GM19455 (cell line): Measurements from ENCODE around the gene KASH5.

ENCODE experiments used
- ATAC-seq: cut with Tn5 transposase; IDR thresholded peaks from one replicate; pipeline ENCODE4 v1.9.1; 2021; ENCODE audit not compliant: unreplicated experiment

Gene KASH5, protein sequence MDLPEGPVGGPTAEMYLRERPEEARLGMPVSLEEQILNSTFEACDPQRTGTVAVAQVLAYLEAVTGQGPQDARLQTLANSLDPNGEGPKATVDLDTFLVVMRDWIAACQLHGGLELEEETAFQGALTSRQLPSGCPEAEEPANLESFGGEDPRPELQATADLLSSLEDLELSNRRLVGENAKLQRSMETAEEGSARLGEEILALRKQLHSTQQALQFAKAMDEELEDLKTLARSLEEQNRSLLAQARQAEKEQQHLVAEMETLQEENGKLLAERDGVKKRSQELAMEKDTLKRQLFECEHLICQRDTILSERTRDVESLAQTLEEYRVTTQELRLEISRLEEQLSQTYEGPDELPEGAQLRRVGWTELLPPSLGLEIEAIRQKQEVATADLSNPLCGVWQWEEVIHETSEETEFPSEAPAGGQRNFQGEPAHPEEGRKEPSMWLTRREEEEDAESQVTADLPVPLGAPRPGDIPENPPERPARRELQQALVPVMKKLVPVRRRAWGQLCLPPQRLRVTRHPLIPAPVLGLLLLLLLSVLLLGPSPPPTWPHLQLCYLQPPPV

DNA sequence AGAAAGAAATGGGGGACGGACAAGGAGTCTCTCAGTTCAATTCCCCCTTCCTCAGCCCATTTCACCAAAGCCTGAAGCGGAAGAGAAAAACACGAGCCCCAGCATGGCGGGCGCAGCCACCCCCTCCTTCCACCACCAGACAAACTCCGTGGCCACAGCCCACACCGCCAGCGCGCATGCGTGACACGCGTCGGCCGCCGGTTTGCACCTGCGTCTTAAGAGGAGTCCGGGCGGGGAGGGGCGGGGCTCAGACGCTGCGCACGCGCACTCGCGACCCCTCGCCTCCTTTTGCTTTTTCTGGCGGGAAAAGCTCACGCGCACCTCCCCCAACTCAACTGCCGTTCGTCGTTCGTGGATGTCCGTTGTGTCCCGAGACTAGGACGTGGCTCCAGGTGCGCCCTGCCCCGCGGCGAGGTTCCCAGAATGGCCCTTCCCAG lies at the start of gene KASH5:
TSS of gene KASH5 (plus strand) at position 314 of the 437 bp plus-strand sequence. CDS start 2,635 bp downstream, outside the sequence.
- no peak for ATAC-seq

DNA sequence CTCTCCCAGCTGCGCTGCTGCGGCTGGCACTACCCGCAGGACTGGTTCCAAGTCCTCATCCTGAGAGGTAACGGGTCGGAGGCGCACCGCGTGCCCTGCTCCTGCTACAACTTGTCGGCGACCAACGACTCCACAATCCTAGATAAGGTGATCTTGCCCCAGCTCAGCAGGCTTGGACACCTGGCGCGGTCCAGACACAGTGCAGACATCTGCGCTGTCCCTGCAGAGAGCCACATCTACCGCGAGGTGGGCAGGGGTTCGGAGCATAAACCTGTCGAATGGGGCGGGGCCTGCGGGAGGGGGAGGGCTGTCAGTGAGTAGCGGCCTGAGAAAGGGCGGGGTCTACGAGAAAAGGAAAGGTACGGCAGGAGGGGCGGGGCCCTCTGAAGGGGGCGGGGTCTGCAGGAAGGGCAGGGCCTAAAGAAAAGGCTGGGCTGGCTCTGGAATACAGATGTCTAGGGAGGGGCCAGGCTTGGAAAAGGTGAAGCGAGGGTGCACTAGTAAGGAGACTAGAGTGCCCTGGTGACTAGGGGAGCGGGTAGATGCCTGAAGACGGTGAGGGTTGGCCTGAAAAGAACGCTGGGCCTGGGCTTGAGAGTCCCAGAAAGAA lies 49.3 kb upstream of the KASH5 start:
- ATAC-seq: no peak

DNA sequence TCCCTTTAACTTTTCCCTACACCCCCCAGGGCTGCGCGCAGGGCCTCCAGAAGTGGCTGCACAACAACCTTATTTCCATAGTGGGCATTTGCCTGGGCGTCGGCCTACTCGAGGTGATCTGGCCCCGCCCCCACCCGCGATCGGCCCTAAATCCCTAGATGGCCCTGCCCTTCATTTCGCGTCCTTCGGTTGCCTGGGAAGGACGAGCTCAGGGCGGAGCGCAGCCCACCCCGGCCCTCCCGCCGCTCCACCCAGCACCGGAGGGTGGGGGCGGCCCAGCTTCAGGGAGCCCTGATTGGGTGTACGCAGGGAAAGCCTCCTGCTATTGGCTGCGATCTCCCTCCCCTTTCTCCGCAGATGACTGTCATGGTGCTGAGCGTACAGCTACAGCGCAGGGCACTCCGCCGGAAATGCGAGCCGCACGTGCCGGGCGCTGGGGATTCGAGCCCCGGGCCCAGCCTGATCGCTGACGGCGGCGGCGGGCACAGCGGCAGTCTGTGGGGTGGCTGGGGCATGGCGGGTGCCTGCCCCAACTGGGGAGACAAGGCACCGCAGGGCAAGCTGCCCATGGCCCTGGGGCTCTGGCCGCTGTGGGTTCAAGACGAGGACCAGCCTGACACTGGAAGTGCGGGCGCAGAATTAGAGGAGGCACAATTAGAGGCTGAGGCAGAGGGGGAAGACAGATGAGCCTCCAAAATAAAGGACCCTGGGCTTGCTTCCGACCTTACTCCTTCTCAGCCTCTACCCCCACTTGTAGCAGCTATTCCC lies 48.6 kb upstream of the KASH5 start:
- no peak for ATAC-seq

DNA sequence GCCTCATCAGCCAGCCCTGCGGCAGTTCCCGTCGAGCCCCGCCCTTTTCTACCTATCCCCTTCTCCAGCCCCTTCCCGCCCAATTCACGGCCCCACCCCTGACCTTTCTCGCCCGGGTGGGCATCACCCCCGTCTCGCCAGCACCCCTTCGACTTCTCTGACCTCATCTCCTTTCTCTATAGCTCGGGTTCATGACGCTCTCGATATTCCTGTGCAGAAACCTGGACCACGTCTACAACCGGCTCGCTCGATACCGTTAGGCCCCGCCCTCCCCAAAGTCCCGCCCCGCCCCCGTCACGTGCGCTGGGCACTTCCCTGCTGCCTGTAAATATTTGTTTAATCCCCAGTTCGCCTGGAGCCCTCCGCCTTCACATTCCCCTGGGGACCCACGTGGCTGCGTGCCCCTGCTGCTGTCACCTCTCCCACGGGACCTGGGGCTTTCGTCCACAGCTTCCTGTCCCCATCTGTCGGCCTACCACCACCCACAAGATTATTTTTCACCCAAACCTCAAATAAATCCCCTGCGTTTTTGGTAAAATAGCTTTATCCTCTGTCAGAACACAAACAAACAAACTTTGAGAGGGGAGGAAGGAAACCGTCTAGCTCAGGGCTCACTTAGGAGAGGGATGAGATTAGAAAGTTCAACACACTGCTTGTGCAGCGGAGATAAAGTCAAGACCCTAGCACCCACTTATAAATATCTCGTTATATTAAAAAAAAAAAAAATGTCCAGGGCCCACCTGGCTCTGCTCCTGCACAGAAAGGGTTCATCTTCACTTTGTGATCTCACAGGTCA lies 47.8 kb upstream of the KASH5 start:
- ATAC-seq: no peak

DNA sequence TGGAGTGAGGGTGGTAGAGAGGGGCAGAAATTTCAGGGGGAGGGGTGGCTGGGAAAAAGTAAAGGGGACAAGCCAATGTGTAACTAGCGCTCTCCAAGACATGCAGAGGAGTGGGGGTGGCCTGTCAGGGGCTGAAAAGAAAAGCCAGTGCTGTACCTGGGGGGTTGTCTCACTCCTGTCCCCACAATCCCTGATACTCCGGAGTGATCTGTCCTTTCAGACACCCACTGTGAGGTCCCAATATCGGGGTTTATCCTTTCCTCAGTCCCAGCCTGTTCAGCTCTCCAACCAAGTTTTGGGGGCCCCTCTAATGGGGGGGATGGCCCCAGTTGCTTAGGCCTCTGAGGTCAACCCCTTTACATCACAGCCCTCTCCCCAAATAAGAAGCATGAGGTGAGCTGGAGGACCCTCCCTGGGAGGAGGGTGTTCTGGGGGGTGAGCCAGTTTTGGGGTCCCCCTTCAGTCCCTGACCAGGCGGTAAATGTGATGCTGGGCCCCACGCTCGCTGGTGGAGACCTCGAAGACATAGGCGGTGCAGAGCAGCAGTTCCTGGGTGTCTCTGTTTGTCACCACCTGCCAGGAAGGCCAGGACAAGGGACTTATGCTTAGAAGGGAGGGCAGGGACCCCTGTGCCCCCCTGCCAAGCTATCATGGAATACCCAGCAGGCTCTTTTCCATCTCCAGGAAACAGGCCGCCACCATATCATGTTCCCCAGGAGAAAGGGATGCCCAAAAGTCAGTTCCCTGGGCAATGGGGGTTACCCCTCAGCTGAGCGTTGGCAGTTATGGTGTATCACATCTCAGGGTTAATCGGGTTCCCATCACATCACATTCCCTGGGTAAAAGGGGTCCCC lies 47.0 kb upstream of the KASH5 start:
- ATAC-seq: no peak

DNA sequence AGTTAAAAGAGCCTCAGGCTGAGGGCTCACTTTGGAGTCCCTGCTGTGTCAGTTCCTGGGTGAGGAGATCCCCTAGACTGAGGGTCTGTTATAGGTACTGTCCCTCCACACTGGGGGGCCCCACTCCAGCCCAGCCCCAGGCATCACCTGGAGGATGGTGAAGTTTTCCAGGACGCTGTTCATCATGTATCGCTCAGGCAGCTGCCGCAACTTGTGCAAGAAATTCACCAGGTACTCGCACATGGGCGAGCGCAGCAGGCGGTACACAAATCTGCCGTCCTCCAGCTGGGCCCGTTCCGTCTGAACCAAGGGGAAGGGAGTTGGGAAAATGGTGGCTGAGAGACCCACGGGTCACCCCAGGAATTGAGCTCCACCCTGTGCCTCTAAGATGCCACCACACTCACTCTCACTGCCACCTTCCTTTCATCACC lies 45.7 kb upstream of the KASH5 start:
- no peak for ATAC-seq

DNA sequence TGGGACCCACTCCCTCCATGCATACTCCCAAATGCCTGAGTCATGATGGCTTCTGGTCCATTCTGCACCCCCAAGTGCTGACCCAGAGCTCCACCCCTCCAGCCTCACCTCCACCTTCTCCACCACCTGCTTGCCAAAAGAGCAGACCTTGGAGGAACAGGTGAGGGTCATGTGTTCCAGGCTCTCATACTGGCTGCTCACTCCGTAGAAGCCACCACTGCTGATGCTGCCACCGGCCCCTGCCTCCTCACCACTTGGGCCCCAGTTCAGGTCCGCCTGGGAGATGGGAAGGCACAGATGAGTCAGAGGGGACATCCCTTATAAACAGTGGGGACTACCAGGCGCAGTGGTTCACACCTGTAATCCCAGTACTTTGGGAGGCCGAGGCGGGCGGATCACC lies 44.9 kb upstream of the KASH5 start:
- no peak for ATAC-seq

DNA sequence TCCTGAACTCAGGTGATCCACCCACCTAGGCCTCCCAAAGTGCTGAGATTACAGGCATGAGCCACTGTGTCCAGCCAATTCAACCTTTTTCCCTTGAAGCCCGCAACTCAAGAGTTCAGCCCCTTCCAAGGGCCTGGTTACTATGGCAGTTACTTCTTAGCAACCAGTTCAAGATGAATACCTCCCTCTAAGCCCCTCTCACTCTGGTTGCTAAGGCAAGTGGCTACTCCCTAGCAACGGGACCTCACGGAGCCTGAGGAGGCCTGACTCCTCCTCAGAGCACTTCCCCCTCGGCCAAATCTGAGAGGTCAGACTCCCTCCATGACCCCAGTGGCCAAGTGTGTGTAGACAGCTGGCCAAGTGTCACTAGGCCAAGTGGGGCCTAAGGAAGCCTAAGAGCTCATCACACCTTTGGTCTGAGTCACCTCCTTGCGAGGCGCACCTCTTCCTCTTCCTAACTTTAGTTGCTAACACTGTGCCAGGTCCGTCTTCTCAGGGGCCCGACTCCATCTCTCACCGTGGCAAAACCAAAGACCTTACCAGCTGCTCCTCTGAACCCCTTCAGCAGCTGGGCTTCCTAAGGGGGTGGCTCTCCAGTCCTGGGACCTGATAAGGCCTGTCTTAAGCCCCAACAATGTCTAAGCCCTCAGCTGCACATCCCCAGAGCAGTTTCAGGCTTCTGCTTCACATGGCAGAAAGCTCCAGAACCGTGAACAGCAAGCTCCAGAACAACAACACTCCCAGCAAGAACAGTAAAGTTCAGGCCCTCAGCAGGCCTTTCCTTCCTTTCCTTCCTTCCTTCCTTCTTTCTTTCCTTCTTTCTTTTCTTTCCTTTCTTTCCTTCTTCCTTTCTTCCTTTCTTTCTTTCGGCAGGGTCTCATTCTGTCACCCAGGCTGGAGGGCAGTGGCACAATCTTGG lies 43.3 kb upstream of the KASH5 start:
- ATAC-seq: no peak

DNA sequence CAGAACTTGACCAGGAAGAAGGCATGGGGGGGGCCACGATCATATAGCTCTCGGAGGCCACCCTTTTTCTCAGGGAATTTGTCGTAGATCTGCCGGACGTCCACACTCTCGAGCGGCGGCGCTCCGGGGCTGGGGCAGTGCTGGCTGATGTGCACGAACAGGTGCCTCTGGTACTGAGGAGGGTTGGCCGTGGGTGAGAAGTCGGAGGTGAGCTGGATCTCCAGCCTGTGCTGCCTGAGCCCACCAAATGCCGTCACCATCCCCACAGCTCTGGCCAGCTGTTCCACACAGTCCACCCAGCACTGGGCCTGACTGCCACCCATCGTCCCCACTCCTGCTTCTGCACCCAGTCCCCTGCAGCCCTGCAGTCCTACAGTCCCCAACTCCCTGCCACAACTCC lies 40.9 kb upstream of the KASH5 start:
- no peak for ATAC-seq

DNA sequence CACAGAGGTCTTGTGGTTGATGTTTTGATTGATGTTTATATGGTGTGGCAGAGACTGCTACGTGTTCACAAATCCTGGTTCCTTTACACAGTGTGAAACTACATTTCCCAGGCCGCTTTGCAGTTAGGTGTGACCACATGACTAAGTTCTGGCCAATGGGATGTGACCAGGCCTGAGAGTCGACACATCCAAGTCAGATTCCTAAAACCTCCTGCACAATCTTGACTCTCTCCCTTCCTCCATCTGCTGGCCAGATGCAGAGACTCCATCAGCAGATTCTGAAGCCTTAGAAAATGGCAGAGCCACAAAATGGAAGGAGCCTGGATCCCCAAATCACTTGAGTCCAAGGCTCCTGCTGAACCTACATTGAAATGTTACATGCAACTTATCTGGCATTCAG lies 40.2 kb upstream of the KASH5 start:
- no peak for ATAC-seq

DNA sequence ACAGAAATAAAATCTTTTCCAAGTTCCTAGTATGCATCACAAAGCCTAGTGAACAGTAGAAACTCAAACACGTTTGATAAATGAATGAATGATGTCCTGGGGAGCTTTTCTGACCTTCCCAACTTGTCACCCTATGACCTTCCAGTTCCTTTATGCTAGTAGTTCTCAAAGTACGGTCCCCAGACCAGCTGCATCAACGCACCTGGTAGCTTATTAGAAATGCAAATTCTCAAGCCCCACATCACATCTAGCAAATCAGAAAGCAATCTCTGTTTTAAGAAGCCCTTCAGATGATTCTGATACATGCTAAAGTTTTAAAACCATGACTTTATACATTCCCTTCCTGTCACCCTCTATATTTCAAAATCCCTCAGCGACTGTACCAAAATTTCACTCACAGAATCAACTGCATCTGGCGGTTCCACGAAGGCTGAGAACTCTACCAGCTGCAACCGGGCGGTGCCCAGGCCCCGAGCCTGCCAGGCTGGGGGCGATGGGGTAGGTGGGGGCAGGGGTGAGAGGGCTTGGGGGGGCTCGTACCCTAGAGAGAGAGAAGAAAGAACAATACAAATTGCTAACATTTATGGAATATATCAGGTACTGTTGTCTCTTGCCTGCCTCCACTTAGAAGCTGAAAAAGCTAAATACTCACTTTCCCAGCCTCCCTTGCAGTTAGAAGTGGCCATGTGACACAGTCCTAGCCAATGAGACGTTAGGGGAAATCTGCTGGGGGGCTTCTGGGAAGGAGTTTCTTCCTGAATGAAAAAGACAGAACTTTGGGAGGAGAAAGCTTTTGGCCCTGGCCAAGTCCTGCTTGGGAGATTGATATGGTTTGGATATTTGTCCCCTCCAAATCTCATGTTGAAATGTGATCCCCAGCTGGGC lies 39.5 kb upstream of the KASH5 start:
- no peak for ATAC-seq

DNA sequence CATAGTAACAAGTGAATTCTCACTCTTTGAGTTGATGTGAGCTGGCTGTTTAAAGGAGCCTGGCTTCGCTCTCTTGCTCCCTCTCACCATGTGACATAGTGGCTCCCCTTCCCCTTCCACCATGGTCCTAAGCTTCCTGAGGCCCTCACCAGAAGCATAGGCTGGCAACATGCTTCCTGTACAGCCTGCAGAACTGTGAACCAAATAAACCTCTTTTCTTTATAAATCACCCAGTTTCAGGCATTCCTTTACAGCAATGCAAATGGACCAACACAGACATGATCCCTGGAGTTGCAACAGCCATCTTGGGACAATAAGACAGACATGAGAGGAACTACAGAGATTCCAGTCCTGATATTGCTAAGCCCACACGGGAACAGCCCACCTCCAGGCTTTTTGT lies 38.5 kb upstream of the KASH5 start:
- no peak for ATAC-seq

DNA sequence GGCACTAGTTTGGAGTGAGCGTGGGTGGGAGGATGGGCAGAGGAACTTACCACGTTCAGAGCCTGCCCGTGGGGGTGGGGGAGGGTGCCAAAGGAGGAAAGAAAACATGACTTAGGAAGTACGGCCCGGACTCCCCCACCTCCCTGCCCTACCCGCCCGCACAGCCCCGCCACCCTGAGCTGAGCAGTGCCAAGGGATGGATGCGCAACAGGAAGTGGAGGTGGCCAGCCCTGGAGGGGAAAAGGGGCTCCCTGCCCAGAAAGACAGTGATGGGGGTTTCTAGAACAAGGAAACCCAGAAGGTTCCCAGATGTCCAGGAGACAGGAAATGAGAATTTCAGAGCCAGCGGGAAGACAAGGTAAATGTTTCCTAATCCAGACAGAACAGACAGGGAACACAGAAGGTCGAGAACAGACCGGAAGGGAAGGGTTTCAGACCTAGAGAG lies 32.1 kb upstream of the KASH5 start:
- no peak for ATAC-seq

DNA sequence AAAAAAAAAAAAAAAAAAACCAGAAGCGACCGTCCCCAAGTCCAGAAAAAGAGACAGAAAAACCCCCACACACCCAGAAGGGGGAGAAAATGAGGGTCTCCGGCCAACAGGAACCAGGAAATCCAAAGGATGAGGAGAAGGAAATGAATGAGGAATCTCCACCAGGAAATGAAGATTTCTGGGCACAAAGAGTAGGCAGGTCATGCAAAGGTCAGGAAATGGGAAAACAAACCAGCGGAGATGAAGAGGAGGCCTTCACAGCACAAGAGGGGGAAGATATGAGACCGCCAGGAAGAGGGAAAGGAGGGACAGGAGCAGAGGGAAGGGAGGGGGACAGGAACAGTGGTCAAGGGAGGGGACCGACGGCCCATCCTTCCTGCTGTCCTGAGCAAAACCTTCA lies 31.7 kb upstream of the KASH5 start:
- no peak for ATAC-seq

DNA sequence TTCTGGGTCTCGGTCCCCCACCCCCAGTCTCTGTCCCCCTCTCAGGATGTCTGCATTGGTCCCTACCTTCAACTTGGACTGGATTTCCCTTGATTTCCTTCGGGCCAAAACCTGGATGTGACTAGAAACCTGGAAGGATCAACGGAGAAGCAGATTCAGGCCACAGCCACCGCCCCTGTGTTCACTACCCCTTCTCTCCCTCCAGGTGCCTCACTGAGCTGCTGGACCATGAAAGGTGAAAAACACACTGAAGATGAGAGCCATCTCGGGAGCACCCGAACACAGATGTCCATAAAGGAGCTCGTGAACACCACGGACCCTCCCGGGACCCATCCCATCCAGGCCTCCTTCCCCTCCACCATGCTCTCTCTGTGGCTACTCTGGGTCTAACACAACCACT lies 30.9 kb upstream of the KASH5 start:
- no peak for ATAC-seq

DNA sequence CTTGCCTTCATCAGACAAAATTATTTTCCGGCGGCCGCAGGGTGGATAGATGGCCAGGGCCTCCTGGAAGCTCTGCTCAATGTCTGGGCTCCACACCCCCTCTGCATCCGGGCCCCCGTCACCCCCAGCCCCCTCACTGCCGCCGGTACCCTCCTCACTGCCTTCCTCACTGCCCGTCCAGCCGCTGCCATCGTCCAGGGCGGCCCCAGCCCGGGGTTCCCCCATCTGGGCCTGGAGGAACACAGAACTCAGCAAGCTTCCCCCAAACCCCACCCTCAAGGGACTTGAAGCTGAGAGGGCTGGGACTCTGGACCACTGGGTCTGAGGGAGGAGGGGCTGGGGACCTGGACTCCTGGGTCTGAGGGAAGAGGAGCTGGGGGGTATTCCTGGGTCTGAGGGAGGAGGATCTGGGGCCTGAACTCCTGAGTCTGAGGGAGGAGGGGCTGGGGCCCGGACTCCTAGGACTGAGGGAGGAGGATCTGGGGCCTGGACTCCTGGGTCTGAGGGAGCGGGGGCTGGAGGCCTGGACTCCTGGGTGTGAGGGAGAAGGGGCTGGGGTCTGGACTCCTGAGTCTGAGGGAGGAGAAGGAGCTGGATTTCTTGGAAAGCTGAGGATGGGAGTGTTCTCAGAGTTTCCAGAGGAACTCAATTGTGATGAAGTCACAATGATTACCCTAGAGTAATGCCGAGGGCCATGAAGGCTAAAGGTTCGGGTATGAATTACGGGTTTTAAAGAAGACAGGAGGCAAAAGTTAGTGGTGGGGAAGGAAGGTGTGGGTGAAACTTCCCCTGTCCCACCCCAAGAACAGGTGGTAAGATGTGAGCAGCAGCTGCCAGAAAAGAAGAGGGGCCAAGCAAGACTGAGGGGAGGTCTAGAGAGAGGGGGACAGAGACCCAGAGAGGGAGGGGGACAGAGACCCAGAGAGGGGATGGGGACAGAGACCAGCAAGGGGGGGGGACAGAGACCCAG lies 27.9 kb upstream of the KASH5 start:
- no peak for ATAC-seq
